ENCODE results near the gene RCBTB1.

The RCBTB1 gene

GRCh38 chr13:49495783-49496762 lies 89.3 kb downstream of the RCBTB1 start, which contains the start of gene PHF11:
Gene PHF11 (plus strand): TSS chr13:49495953. CDS start chr13:49496002, 49 bp downstream.
- peak within 1 kb of the TSS; percentile 80 for H3K4me3 ChIP-seq (ENCODE audit: low read depth, low read length)
- no peak for TF ChIP-seq CTCF (IDR thresholded peaks at IDR 0.05; ENCODE audit: borderline replicate concordance, insufficient read depth, low read depth, low read length)

- peak overlapping the region; percentile 80 for H3K4me3 ChIP-seq (ENCODE audit: low read depth, low read length)
- TF ChIP-seq CTCF (IDR thresholded peaks at IDR 0.05; ENCODE audit: borderline replicate concordance, insufficient read depth, low read depth, low read length), result no peak
Measured at GRCh38 chr13:49494645-49495044, 90.7 kb downstream of the RCBTB1 start.

- H3K4me3 ChIP-seq (ENCODE audit: low read depth, low read length), result no peak overlapping the region
- no peak for TF ChIP-seq CTCF (IDR thresholded peaks at IDR 0.05; ENCODE audit: borderline replicate concordance, insufficient read depth, low read depth, low read length)
Measured at GRCh38 chr13:49488563-49488962, 96.8 kb downstream of the RCBTB1 start.
